ENCODE measurements around the gene DNAH9.
"Not testable (repeated sequence)": the region's sequence is repeated elsewhere in the genome, so short reads cannot be mapped to it uniquely, and the experiment has no call there.

DNA sequence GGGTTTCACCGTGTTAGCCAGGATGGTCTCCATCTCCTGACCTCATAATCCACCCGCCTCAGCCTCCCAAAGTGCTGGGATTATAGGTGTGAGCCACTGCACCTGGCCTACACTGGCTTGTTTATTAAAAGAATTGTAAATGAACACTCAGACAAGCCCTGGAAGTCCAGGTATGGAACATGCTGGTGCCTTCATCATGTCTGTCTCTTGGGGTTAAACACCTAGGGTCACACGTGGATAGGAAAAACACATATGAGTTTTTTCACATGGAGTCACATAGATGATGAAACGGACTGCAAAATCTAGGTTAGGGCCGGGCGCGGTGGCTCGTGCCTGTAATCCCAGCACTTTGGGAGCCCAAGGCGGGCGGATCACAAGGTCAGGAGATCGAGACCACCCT lies 344.8 kb downstream of the DNAH9 start:
- TF ChIP-seq CTCF (IDR thresholded peaks at IDR 0.05); EZH2 (IDR thresholded peaks at IDR 0.05; ENCODE audit: borderline replicate concordance, insufficient read depth, low read depth, low read length, poor library complexity, severe bottlenecking): not testable (repeated sequence)
